Measurements from ENCODE around the gene ABR.
A peak's percentile ranks its signal among the peaks of the same experiment; 100 is the strongest.
"Not testable (repeated sequence)": the region's sequence is repeated elsewhere in the genome, so short reads cannot be mapped to it uniquely, and the experiment has no call there.

Gene ABR

GRCh38 chr17:981292-981658 lies 198.5 kb downstream of the ABR start:
- DNase-seq (ENCODE audit: low spot score) = no peak

- DNase-seq (ENCODE audit: low spot score) = peak; percentile 85
Observed at GRCh38 chr17:980406-981291, 199.1 kb downstream of the ABR start.

DNA sequence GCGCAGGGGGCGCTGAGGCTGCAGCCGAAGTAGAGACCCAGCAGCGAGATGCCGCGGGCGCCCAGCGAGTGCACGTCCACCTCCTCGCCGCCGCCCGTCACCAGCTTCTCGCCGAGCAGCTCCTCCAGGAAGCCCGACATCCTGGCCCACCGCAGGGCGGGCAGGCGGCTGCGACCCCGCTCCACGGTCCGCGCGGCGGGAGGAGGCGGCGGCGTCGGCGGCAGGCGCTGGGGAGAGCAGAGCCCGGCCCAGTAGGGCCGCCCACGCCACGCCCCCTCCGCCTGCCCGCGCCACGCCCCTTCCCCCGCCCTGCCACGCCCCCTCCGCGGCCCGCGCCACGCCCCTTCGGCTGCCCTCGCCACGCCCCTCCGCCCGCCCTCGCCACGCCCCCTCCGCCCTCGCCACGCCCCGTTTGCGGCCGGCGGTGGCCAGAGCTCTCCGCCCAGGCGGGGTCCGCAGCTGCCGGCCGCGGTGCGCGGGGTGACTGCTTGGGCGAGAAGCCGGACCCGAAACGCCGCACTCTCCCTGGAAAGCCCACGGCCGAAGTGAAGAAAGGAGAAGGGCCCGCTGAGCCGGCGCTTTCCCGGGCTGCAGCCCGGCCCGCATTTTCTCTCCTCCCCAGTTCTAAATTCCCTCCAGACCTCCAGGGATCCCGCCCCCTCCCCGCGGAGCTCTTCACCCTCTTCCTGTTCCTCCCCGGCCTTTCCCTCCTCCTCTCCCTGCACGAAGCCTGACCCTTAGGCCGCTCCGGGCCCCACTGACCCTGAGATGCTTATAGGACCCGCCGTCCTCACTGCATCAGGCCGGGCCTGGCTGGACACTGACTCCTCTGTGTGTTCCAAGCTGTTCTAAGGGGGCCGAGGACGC lies 200.0 kb downstream of the ABR start, which contains the start of gene NXN:
NXN (minus strand) TSS at position 238 of the 867 bp plus-strand sequence.
- DNase-seq (ENCODE audit: low spot score) = peak; percentile 98

- DNase-seq (ENCODE audit: low spot score) = no peak
Observed at GRCh38 chr17:979212-979538, 200.6 kb downstream of the ABR start.

- DNase-seq (ENCODE audit: low spot score) = no peak
Observed at GRCh38 chr17:978103-979093, 201.4 kb downstream of the ABR start.

DNA sequence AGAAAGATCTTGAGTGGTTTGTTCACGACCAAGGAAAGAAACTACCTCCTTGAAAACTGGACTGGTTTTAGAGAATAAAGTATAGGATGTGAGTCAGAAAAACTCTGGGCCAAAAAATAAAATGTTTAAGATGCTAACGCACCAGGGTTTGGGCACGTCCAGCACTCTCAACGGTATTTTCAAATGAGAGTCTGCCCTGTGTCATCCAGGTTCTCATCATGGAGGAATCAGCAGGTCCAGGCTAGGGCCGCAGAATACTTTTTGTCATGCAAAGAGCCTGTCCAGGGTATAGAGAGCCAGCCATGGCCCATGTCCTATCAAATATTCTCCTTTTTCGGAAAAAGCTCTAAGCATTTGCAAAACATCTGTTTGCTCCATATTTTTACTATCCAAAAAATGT lies 202.6 kb downstream of the ABR start:
- no peak for DNase-seq (ENCODE audit: low spot score)

DNA sequence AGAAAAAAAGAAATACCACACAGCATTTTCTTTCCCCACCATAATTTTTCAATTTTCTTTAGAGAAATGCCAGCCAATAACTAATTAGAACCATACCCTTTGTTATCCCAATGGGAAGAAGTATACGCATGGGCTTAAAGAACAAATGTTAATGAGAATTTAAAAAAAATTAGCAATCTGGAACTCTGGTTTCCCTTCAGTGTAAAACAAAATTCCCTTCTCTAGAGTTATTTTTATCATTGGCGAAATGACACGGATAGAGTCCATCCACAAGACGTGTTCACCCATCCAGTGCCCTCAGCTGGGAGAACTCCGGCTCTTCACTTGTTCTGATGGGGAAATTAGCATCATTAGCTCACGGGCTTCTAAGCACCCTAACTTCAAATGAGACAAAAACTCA lies 203.5 kb downstream of the ABR start:
- DNase-seq (ENCODE audit: low spot score) = no peak

- DNase-seq (ENCODE audit: low spot score) = no peak
Observed at GRCh38 chr17:975371-975915, 204.3 kb downstream of the ABR start.

DNA sequence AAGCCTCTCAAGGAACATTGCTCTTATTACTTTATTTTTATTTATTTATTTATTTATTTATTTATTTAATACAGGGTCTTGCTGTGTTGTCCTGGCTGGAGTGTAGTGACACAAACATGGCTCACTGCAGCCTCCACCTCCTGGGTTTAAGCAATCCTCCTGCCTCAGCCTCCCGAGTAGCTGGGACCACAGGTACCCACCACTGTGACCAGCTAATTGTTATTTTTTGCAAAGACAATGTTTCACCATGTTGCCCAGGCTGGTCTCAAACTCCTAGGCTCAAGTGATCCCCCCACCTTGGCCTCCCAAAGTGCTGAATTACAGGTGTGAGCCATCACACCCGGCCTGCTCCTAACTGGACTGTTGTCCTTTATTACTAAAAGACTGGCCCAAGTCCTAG lies 205.0 kb downstream of the ABR start:
- not testable (repeated sequence) for DNase-seq (ENCODE audit: low spot score)

DNA sequence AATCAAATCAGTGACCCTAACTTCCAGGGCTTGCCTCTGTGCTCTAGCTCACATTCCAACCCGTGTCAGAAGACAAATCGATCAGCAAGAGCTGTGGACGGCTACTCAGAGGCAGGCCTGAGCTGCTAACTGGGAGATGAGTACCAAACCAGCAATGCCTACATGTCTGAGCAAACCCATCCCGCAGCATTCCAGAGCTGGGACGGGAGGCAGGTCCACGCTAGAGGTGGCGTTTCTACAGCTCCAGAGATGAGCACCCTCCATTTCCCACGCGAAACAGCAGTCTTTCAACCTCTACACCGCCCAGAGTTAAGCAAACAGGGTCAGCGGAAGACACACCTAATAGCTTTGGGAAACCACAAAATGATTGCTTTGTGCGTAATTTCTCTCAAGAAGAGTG lies 206.7 kb downstream of the ABR start:
- DNase-seq (ENCODE audit: low spot score) = no peak

GRCh38 chr17:971861-972260 lies 207.9 kb downstream of the ABR start:
- not testable (repeated sequence) for DNase-seq (ENCODE audit: low spot score)

- DNase-seq (ENCODE audit: low spot score) = no peak
Observed at GRCh38 chr17:970364-970763, 209.4 kb downstream of the ABR start.

DNA sequence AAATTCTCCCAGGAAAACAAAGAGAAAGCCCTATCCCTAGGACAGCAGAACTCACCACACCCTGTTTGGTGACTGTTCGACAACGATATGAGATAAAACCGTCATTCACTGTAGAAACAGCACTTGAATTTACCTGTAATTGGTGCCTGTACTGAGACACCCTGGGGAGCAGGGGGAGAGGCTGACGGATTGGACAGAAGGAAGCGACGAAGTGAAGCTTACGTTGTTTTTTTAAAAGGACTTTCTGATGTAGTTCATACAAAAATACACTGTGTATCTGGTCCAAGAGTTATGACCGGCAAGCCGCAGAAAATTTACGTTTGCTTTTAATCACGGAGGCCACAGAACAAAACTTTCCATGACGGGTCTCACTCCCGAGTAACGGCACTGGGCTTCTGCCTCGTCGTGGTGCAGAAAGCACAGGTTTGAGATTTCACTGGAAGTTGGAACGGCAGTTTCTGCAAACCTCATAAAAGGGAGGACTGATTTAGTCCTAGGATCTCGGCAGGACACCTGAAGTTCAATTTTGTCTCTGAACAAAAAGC lies 209.9 kb downstream of the ABR start:
- DNase-seq (ENCODE audit: low spot score) = no peak

DNA sequence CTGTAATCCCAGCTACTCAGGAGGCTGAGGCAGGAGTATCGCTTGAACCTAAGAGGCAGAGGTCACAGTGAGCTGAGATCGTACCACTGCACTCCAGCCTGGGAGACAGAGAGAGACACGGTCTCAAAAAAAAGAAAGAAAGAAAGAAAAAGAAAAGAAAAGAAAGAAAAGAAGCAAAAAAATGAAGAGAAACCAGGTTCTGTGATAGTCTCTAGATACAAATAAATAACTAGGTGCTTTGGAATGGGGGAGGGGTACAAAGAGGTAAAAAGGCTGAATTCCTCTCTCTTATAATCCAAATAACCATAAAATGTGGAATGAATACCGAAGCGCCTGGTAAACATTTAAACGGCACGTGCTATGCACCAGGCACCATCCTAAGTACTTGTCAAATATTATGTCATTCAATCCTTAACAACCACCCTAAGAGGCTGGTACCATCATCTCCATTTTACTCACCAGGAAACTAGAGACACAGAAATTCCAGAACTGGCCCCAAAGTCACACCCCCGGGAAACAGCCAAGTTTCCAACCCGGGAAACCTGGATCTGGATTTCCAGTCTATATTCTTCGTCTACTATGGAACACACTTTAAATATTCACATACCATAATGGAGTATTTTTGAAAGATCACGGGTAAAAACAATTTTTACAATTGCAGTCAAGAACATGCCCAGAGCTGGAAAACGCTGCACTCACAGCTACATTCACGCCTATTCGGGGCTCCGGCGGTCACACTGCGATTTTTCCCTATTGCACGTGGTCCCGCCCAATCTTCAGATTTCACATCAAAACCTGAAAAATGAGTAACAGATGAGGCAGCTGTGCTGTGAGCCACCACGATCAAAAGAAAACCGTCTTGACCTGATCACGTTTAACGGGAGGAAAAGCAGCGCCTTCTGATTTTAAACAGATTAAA lies 210.7 kb downstream of the ABR start:
- no peak for DNase-seq (ENCODE audit: low spot score)

GRCh38 chr17:967122-967521 lies 212.7 kb downstream of the ABR start:
- no peak for DNase-seq (ENCODE audit: low spot score)

- DNase-seq (ENCODE audit: low spot score) = no peak
Observed at GRCh38 chr17:965311-965989, 214.3 kb downstream of the ABR start.

DNA sequence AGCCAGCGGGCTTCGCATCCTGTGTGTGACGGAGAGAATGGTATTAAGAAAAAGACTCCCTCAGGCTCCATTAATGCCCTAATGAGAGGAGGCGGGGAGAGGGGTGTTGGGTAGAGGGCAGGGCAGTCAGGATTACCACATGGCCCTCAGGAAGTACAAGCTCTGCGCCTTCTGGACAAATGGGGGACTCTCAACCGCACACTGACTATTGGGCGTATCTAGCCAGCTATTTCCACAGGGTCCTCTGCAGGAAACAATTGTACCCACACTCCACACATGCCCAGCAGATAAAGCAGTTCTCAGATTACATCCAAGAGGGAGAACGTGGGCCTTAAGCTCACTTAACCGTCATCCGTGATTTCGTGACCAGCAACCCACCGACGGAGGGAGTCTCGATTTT lies 214.9 kb downstream of the ABR start:
- no peak for DNase-seq (ENCODE audit: low spot score)

- DNase-seq (ENCODE audit: low spot score) = no peak
Observed at GRCh38 chr17:962670-963069, 217.1 kb downstream of the ABR start.

DNA sequence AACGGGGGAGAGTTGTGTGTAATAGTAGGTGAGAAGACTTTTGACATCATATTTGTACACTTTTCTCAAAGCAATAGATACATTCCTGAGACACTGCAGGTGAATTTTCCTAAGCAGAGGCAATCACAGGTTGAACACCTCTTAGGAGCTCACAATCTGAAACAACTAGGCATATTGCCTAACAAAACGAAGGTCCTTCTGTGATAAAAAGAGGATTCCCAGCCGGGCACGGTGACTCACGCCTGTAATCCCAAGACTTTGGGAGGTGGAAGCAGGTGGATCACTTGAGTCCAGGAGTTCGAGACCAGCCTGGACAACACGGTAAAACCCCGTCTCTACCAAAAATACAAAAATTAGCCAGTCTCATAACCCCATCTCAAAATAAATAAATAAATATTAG lies 217.6 kb downstream of the ABR start:
- DNase-seq (ENCODE audit: low spot score) = no peak

Measured in left forelimb (tissue), 1 donor.